PC-3 (cell line): Measurements from ENCODE around the gene NFAM1. TPM values are rescaled to one million over a fixed set of nuclear protein-coding genes. Genes with fewer than 3 reads are reported as not detected.

Source experiments
- ATAC-seq: fragments of 200-7000 bp; cut with Tn5 transposase; 2 replicates; pipeline ENCODE4 v1.9.1; 2020; ENCODE audit warnings: mild to moderate bottlenecking, moderate library complexity
- BruUV-seq: library from RNA; stranded (reverse); fragments of 400-500 nt; replicated peaks from 2 replicates; lab custom pipeline; 2021; lab: Mats Ljungman, UMichigan
- CTCF ChIA-PET: fragments of 300-600 bp; sonication (Branson Sonifier 250); formaldehyde crosslinking; loops from one replicate; lab custom pipeline; 2022; ENCODE audit warnings: antibody characterized with exemption; lab: Charles Lee
- POLR2A ChIA-PET: fragments of 300-600 bp; sonication (Branson Sonifier 250); formaldehyde crosslinking; loops from one replicate; lab custom pipeline; 2022; ENCODE audit warnings: antibody characterized with exemption; ENCODE audit not compliant: unreplicated experiment; lab: Charles Lee
- DNase-seq: peaks from one replicate; pipeline ENCODE4 v3.0.0-alpha.2; 2015
- H2AFZ ChIP-seq: fragments of 300-600 bp; sonication (generic); 2 replicates; pipeline ENCODE4 v1.6.0; 2016; ENCODE audit warnings: antibody characterized with exemption, low read length
- H3F3A ChIP-seq: fragments of 300-600 bp; sonication (generic); one replicate; pipeline ENCODE4 v1.6.0; 2017; ENCODE audit warnings: antibody characterized with exemption, low read length, control low read depth, mild to moderate bottlenecking; ENCODE audit not compliant: unreplicated experiment
- H3K27ac ChIP-seq: fragments of 300-600 bp; sonication (generic); 2 replicates; pipeline ENCODE4 v1.5.1; 2016; ENCODE audit warnings: mild to moderate bottlenecking, low read length
- H3K27me3 ChIP-seq: fragments of 300-600 bp; sonication (generic); 2 replicates; pipeline ENCODE4 v1.6.1; 2016; ENCODE audit warnings: low read length, mixed read lengths
- H3K36me3 ChIP-seq: fragments of 300-600 bp; sonication (generic); 2 replicates; pipeline ENCODE4 v1.6.1; 2016; ENCODE audit warnings: low read depth, mixed run types, low read length, mixed read lengths
- H3K4me1 ChIP-seq: fragments of 300-600 bp; sonication (generic); 2 replicates; pipeline ENCODE4 v1.5.1; 2016; ENCODE audit warnings: low read length; ENCODE audit not compliant: insufficient read depth
- H3K4me2 ChIP-seq: fragments of 300-600 bp; sonication (generic); 2 replicates; pipeline ENCODE4 v1.6.0; 2016; ENCODE audit warnings: low read length
- H3K4me3 ChIP-seq: fragments of 300-600 bp; sonication (generic); 2 replicates; pipeline ENCODE4 v1.5.1; 2016; ENCODE audit warnings: mild to moderate bottlenecking, low read length, mixed read lengths
- H3K79me2 ChIP-seq: fragments of 300-600 bp; sonication (generic); 2 replicates; pipeline ENCODE4 v1.6.1; 2017; ENCODE audit warnings: low read length, mixed read lengths
- H3K9ac ChIP-seq: fragments of 300-600 bp; sonication (generic); 2 replicates; pipeline ENCODE4 v1.6.0; 2016; ENCODE audit warnings: mild to moderate bottlenecking, low read length
- H3K9me2 ChIP-seq: fragments of 300-600 bp; sonication (generic); replicated peaks from 2 replicates; pipeline ENCODE4 v1.6.1; 2016; ENCODE audit warnings: mixed run types, low read length, mixed read lengths
- H3K9me3 ChIP-seq: fragments of 300-600 bp; sonication (generic); 2 replicates; pipeline ENCODE4 v1.6.1; 2016; ENCODE audit warnings: low read length, mixed read lengths
- H4K20me1 ChIP-seq: fragments of 300-600 bp; sonication (generic); 2 replicates; pipeline ENCODE4 v1.6.1; 2016; ENCODE audit warnings: low read length, mixed read lengths
- EZH2 ChIP-seq: fragments of 300-600 bp; sonication (generic); IDR thresholded peaks from one replicate; pipeline ENCODE4 v1.6.1; 2017; ENCODE audit warnings: antibody characterized with exemption, mild to moderate bottlenecking, low read length; ENCODE audit not compliant: unreplicated experiment
- EZH2phosphoT487 ChIP-seq: fragments of 300-600 bp; sonication (generic); IDR thresholded peaks from 2 replicates; pipeline ENCODE4 v1.6.1; 2018; ENCODE audit warnings: mild to moderate bottlenecking, antibody characterized with exemption, low read length, borderline replicate concordance
- intact Hi-C: fragments of 100-400 bp; cut with micrococcal nuclease; formaldehyde crosslinking; loops from 2 replicates; pipeline ENCODE4 v1.9.0; 2023
- total RNA-seq: library from RNA; depleted of rRNA; stranded (reverse); fragments of >200 nt; gene quantifications from 2 replicates; pipeline ENCODE4 v1.2.3, GENCODE V29; 2014
- TF ChIP-seq, protein P1 (sequence below): fragments of 300-600 bp; sonication (generic); conservative IDR thresholded peaks from 2 replicates; pipeline ENCODE4 v1.5.1; 2017; ENCODE audit warnings: antibody characterized with exemption, low read depth, mild to moderate bottlenecking, low read length

NFAM1 gene
- total RNA-seq, 1 experiment from 2014 or later: 0.11 TPM

DNA sequence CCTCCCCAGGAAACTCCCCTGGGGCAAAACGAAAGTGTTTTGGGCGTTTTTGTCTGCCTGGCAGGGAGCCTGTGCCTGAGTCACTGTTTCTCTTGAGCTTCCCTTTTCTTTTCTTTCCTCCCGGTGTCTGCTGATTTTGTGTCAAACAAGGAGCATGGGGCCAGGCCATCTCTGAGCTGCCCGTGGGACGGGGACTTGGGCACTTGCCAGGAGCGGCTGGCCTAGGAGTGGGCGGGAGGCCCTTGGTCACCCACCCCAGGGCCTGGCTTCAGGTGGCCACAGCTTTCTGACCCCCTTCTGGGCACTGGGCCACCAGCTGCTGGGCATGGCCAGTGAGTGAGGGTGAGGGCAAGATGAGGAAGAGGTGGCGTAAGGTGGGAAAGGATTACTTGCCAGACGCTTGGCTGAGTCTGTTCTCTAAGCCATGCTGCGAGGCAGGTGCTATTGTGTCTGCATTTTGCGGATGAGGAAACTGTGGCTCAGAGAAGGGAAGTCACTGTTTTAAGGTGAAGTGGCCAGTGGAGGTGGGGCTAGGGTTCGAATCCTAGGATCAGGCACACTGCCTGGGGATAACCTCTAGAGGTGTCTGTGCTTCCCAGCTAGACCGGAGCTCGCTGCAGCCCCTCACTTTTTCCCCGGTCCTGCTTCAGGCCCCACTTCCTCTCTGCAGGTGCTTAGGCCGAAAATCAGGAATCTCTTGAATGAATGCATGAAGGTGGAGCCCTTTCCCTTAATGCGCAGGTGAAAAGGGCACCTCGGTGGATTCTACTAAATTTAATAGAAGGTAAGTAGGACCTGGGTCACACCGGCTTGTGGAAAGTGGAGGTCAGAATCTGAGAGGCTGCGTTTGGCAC lies 7.8 kb upstream of the NFAM1 start:
- BruUV-seq: no TSS peak
- H3K9me3 ChIP-seq: no peaks in the 10 kb centered on the region
- H3K27ac ChIP-seq: no peak overlapping the region
- POLR2A ChIA-PET: no interaction called here
- H3K36me3 ChIP-seq: no peaks in the 10 kb centered on the region
- peak overlapping the region; percentile 52 for H3K4me2 ChIP-seq
- no peak overlapping the region for H3K9ac ChIP-seq
- H3K4me3 ChIP-seq: no peak overlapping the region
- no peaks in the 10 kb centered on the region for H3F3A ChIP-seq
- CTCF ChIA-PET: no interaction called here
- ATAC-seq: no peak
- H3K27me3 ChIP-seq: no peaks in the 10 kb centered on the region
- peak; percentile 17 for DNase-seq
- H3K9me2 ChIP-seq: no peaks in the 10 kb centered on the region
- intact Hi-C loops: loop anchor here (5.0 kb wide), 1 partner anchor 63 kb away; no protein-coding TSS in a partner anchor
- peaks cover 20% of the 10 kb centered on the region for H3K4me1 ChIP-seq
- H4K20me1 ChIP-seq: no peaks in the 10 kb centered on the region
- peak overlapping the region; percentile 46 for H2AFZ ChIP-seq
- TF ChIP-seq EZH2: no peak
- TF ChIP-seq, protein P1, sequence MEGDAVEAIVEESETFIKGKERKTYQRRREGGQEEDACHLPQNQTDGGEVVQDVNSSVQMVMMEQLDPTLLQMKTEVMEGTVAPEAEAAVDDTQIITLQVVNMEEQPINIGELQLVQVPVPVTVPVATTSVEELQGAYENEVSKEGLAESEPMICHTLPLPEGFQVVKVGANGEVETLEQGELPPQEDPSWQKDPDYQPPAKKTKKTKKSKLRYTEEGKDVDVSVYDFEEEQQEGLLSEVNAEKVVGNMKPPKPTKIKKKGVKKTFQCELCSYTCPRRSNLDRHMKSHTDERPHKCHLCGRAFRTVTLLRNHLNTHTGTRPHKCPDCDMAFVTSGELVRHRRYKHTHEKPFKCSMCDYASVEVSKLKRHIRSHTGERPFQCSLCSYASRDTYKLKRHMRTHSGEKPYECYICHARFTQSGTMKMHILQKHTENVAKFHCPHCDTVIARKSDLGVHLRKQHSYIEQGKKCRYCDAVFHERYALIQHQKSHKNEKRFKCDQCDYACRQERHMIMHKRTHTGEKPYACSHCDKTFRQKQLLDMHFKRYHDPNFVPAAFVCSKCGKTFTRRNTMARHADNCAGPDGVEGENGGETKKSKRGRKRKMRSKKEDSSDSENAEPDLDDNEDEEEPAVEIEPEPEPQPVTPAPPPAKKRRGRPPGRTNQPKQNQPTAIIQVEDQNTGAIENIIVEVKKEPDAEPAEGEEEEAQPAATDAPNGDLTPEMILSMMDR: no peak
- no peaks in the 10 kb centered on the region for H3K79me2 ChIP-seq

DNA sequence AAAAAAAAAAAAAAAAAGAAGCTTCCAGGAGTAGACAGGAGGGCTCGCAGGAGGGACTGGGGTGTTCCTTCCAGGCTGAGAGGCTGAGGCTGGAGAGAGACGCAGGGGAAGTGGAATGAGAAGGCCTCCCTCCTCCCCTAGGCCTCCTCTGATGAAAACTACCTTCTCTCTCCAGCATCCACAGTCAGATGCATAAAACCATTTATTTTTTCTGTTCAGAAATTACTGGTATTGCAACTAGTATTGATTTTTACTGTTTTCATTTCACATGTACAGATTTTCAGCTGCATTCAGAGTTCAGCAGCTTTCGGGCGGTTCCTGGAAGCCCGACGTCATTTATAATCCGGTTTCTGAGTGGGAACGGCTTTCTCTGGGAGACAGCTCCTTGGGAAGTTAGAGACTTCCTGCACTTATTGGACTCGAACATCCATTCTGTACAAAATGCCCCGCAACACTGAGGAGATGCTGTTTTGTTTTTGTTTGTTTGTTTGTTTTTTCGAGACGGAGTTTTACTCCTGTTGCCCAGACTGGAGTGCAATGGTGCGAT lies 6.9 kb upstream of the NFAM1 start:
- H3K27me3 ChIP-seq: no peaks in the 10 kb centered on the region
- ATAC-seq (no peak), DNase-seq (no peak)
- intact Hi-C loops: loop anchor here (5.0 kb wide), 1 partner anchor 62 kb away; no protein-coding TSS in a partner anchor
- peaks cover 13% of the 10 kb centered on the region for H3K4me1 ChIP-seq
- no peaks in the 10 kb centered on the region for H3K79me2 ChIP-seq
- H3K27ac ChIP-seq: no peak overlapping the region
- no peak overlapping the region for H3K4me2 ChIP-seq
- H3K36me3 ChIP-seq: no peaks in the 10 kb centered on the region
- no peak overlapping the region for H3K9ac ChIP-seq
- no peak overlapping the region for H2AFZ ChIP-seq
- H4K20me1 ChIP-seq: no peaks in the 10 kb centered on the region
- H3K4me3 ChIP-seq: no peak overlapping the region
- CTCF ChIA-PET: no interaction called here
- no peaks in the 10 kb centered on the region for H3K9me2 ChIP-seq
- H3K9me3 ChIP-seq: no peaks in the 10 kb centered on the region
- H3F3A ChIP-seq: no peaks in the 10 kb centered on the region
- POLR2A ChIA-PET: no interaction called here
- no TSS peak for BruUV-seq
- TF ChIP-seq EZH2phosphoT487 (no peak), EZH2 (no peak)
- TF ChIP-seq, protein P1: no peak

DNA sequence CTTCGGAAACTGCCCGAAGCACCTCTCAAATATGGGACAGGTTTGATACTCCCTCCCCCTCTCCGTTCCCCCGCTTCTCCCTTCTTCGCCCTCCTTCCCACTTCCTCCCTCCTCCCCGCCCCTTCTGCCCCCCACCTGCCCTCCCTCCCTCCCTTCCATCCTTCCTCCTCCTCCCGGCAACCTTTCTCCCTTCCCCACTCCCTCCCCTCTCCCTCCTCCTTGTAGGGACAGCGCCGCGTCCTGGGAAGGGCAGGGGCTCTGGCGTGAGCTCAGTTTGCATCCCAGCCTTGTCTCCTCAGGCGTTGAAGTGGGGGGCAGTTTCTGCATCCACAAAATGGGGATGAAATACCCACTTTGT lies 6.1 kb upstream of the NFAM1 start:
- intact Hi-C loops: loop anchor here (5.0 kb wide), 1 partner anchor 61 kb away; no protein-coding TSS in a partner anchor
- H3K9ac ChIP-seq: no peak overlapping the region

More for the DNA sequence above, 6.1 kb upstream of the NFAM1 start:
- H3K9me2 ChIP-seq: no peaks in the 10 kb centered on the region
- H3K9me3 ChIP-seq: no peaks in the 10 kb centered on the region
- H3K4me2 ChIP-seq: peak overlapping the region; percentile 98
- H3K36me3 ChIP-seq: no peaks in the 10 kb centered on the region
- POLR2A ChIA-PET: no interaction called here
- TF ChIP-seq EZH2 (no peak), EZH2phosphoT487 (no peak)
- TF ChIP-seq, protein P1: no peak
- DNase-seq (no peak), ATAC-seq (no peak)
- peak overlapping the region; percentile 91 for H2AFZ ChIP-seq
- no peak overlapping the region for H3K27ac ChIP-seq
- peak overlapping the region; percentile 71 for H3K4me3 ChIP-seq
- H3K79me2 ChIP-seq: no peaks in the 10 kb centered on the region
- H3F3A ChIP-seq: no peaks in the 10 kb centered on the region
- H3K4me1 ChIP-seq: peaks cover 6% of the 10 kb centered on the region; the same call in 1 of the 2 replicates
- H3K27me3 ChIP-seq: no peaks in the 10 kb centered on the region
- CTCF ChIA-PET: no interaction called here
- H4K20me1 ChIP-seq: no peaks in the 10 kb centered on the region
- no TSS peak for BruUV-seq
